IMR-90 (cell line): ENCODE results near the gene HDAC10. TPM values are rescaled to one million over a fixed set of nuclear protein-coding genes. Genes with fewer than 3 reads are reported as not detected.
A peak's percentile ranks its signal among the peaks of the same experiment; 100 is the strongest.

Experiments
- ATAC-seq: fragments of 200-7000 bp; cut with Tn5 transposase; 2 replicates; pipeline ENCODE4 v1.9.1; 2020; ENCODE audit warnings: low read depth, mild to moderate bottlenecking, moderate library complexity
- BruUV-seq: library from RNA; stranded (reverse); fragments of 400-500 nt; replicated peaks from 2 replicates; lab custom pipeline; 2021; lab: Mats Ljungman, UMichigan
- CTCF ChIA-PET: fragments of 300-600 bp; formaldehyde crosslinking; extraction: SDS; loops from one replicate; lab custom pipeline; 2021; ENCODE audit warnings: antibody characterized with exemption; lab: Yijun Ruan, JAX
- POLR2A ChIA-PET: fragments of 300-600 bp; sonication (Branson Sonifier 250); formaldehyde crosslinking; loops from one replicate; lab custom pipeline; 2022; ENCODE audit warnings: antibody characterized with exemption; ENCODE audit not compliant: unreplicated experiment; lab: Charles Lee
- DNase-seq: peaks from one replicate; pipeline ENCODE4 v3.0.0; 2013
- H2AFZ ChIP-seq: replicated peaks from 2 replicates; pipeline ENCODE3; 2013; ENCODE audit warnings: low read length, mild to moderate bottlenecking; ENCODE audit not compliant: poor library complexity
- H2AK5ac ChIP-seq: 2 replicates; pipeline ENCODE4 v1.6.1; 2013; ENCODE audit warnings: low read depth, low read length, inconsistent platforms
- H2AK9ac ChIP-seq: replicated peaks from 2 replicates; pipeline ENCODE3; 2013; ENCODE audit warnings: mild to moderate bottlenecking, low read depth, low read length, moderate library complexity; ENCODE audit not compliant: poor library complexity
- H2BK120ac ChIP-seq: 2 replicates; pipeline ENCODE4 v1.6.1; 2013; ENCODE audit warnings: low read depth, low read length, inconsistent platforms
- H2BK15ac ChIP-seq: 3 replicates; pipeline ENCODE4 v1.6.1; 2013; ENCODE audit warnings: low read depth, low read length, inconsistent platforms
- H2BK20ac ChIP-seq: 2 replicates; pipeline ENCODE4 v1.6.1; 2013; ENCODE audit warnings: low read depth, mild to moderate bottlenecking, inconsistent platforms, low read length, moderate library complexity
- H2BK5ac ChIP-seq: 2 replicates; pipeline ENCODE4 v1.6.1; 2013; ENCODE audit warnings: mild to moderate bottlenecking, low read depth, low read length, inconsistent platforms; ENCODE audit not compliant: poor library complexity, severe bottlenecking
- H3K14ac ChIP-seq: replicated peaks from 2 replicates; pipeline ENCODE4 v1.6.1; 2013; ENCODE audit warnings: low read depth, low read length, inconsistent platforms
- H3K18ac ChIP-seq: 2 replicates; pipeline ENCODE4 v1.6.1; 2013; ENCODE audit warnings: low read depth, low read length, control low read depth
- H3K23ac ChIP-seq: 2 replicates; pipeline ENCODE4 v1.6.1; 2013; ENCODE audit warnings: low read depth, low read length, inconsistent platforms
- H3K27ac ChIP-seq: 2 replicates; pipeline ENCODE4 v1.5.1; 2013; ENCODE audit warnings: mild to moderate bottlenecking, control low read depth, low read length; ENCODE audit not compliant: insufficient read depth
- H3K27me3 ChIP-seq: 2 replicates; pipeline ENCODE4 v1.6.1; 2013; ENCODE audit warnings: low read length; ENCODE audit not compliant: control insufficient read depth, insufficient read depth
- H3K36me3 ChIP-seq: 2 replicates; pipeline ENCODE4 v1.6.1; 2013; ENCODE audit warnings: low read length, mixed read lengths; ENCODE audit not compliant: control insufficient read depth, insufficient read depth
- H3K4ac ChIP-seq: 2 replicates; pipeline ENCODE4 v1.6.1; 2013; ENCODE audit warnings: low read depth, low read length, inconsistent platforms
- H3K4me1 ChIP-seq: 2 replicates; pipeline ENCODE4 v1.6.1; 2013; ENCODE audit warnings: low read length, mixed read lengths; ENCODE audit not compliant: control insufficient read depth, insufficient read depth
- H3K4me2 ChIP-seq: 2 replicates; pipeline ENCODE4 v1.6.1; 2013; ENCODE audit warnings: low read depth, mild to moderate bottlenecking, control low read depth, low read length, moderate library complexity
- H3K4me3 ChIP-seq: 2 replicates; pipeline ENCODE4 v1.5.1; 2013; ENCODE audit warnings: low read depth, mild to moderate bottlenecking, control low read depth, low read length, moderate library complexity; ENCODE audit not compliant: insufficient read depth
- H3K56ac ChIP-seq: 2 replicates; pipeline ENCODE4 v1.6.1; 2013; ENCODE audit warnings: low read length, inconsistent platforms; ENCODE audit not compliant: insufficient read depth; ENCODE audit errors: extremely low read depth
- H3K79me1 ChIP-seq, 2 experiments: 2 replicates each; pipeline ENCODE4 v1.6.1; 2013; ENCODE audit warnings: low read length in 2 of 2, inconsistent platforms in 1 of 2, low read depth in 1 of 2
- H3K9ac ChIP-seq: 2 replicates; pipeline ENCODE4 v1.6.1; 2013; ENCODE audit warnings: low read depth, low read length, control low read depth
- H3K9me1 ChIP-seq: 2 replicates; pipeline ENCODE4 v1.6.1; 2013; ENCODE audit warnings: low read length, inconsistent platforms; ENCODE audit not compliant: insufficient read depth
- H3K9me3 ChIP-seq: 2 replicates; pipeline ENCODE4 v1.6.1; 2013; ENCODE audit warnings: low read length; ENCODE audit not compliant: control insufficient read depth, insufficient read depth
- H4K20me1 ChIP-seq: 2 replicates; pipeline ENCODE4 v1.6.1; 2013; ENCODE audit warnings: low read length, inconsistent platforms; ENCODE audit not compliant: insufficient read depth
- H4K5ac ChIP-seq: 2 replicates; pipeline ENCODE4 v1.6.1; 2013; ENCODE audit warnings: mild to moderate bottlenecking, low read depth, low read length, control low read depth
- H4K8ac ChIP-seq, 2 experiments: 2 replicates each; pipeline ENCODE4 v1.6.1; 2013; ENCODE audit warnings: low read depth in 2 of 2, low read length in 2 of 2, control low read depth in 1 of 2, inconsistent platforms in 1 of 2
- H4K91ac ChIP-seq: 2 replicates; pipeline ENCODE4 v1.6.1; 2013; ENCODE audit warnings: low read depth, low read length, inconsistent platforms; ENCODE audit not compliant: insufficient read depth
- BHLHE40 ChIP-seq: fragments of 150-350 bp; IDR thresholded peaks from 2 replicates; pipeline ENCODE4 v1.6.1; 2016; ENCODE audit warnings: mild to moderate bottlenecking, low read depth, low read length
- CEBPB ChIP-seq: IDR thresholded peaks from 2 replicates; pipeline ENCODE4 v1.6.1; 2012; ENCODE audit warnings: low read depth, low read length, improper control_type of control experiment
- CHD1 ChIP-seq: IDR thresholded peaks from 2 replicates; pipeline ENCODE4 v1.6.1; 2012; ENCODE audit warnings: low read depth, low read length, improper control_type of control experiment
- CTCF ChIP-seq: conservative IDR thresholded peaks from 2 replicates; pipeline ENCODE4 v1.5.1; 2012; ENCODE audit warnings: mild to moderate bottlenecking, low read depth, low read length, improper control_type of control experiment
- ELK1 ChIP-seq: fragments of 150-350 bp; IDR thresholded peaks from 2 replicates; pipeline ENCODE4 v1.6.1; 2016; ENCODE audit warnings: low read depth, mild to moderate bottlenecking, low read length, moderate library complexity, borderline replicate concordance
- FOS ChIP-seq: fragments of 150-350 bp; IDR thresholded peaks from 2 replicates; pipeline ENCODE4 v1.6.1; 2016; ENCODE audit warnings: low read depth, low read length
- MXI1 ChIP-seq: IDR thresholded peaks from 2 replicates; pipeline ENCODE4 v1.6.1; 2012; ENCODE audit warnings: low read depth, mild to moderate bottlenecking, low read length, moderate library complexity, borderline replicate concordance
- POLR2A ChIP-seq: IDR thresholded peaks from 2 replicates; pipeline ENCODE4 v1.6.1; 2012; ENCODE audit warnings: mild to moderate bottlenecking, low read depth, low read length
- RAD21 ChIP-seq: IDR thresholded peaks from 2 replicates; pipeline ENCODE4 v1.6.1; 2012; ENCODE audit warnings: low read length, improper control_type of control experiment
- RCOR1 ChIP-seq: IDR thresholded peaks from 2 replicates; pipeline ENCODE4 v1.6.1; 2012; ENCODE audit warnings: mild to moderate bottlenecking, low read length, improper control_type of control experiment; ENCODE audit not compliant: insufficient replicate concordance
- RFX5 ChIP-seq: IDR thresholded peaks from 2 replicates; pipeline ENCODE4 v1.8.0; 2012; ENCODE audit warnings: low read depth, mild to moderate bottlenecking, low read length, moderate library complexity
- SMC3 ChIP-seq: fragments of 150-350 bp; IDR thresholded peaks from 2 replicates; pipeline ENCODE4 v1.6.1; 2016; ENCODE audit warnings: low read depth, mild to moderate bottlenecking, antibody characterized with exemption, low read length, moderate library complexity
- USF2 ChIP-seq: fragments of 150-350 bp; IDR thresholded peaks from 2 replicates; pipeline ENCODE4 v1.6.1; 2017; ENCODE audit warnings: mild to moderate bottlenecking, antibody characterized with exemption, low read length, low read depth
- WGBS, 2 experiments: methylation state at CpG; one replicate each; pipeline versions ENCODE4 v1.1.5 to v1.1.7; 2013; ENCODE audit warnings: missing lambda C conversion rate in 2 of 2; ENCODE audit not compliant: insufficient read length in 1 of 2; ENCODE audit errors: extremely low coverage in 2 of 2; 5-methylcytosine and 5-hydroxymethylcytosine counted together
- dilution Hi-C: fragments of 300-500 bp; cut with HindIII; formaldehyde crosslinking; loops from one replicate; pipeline ENCODE4 v1.14.3; 2018; ENCODE audit warnings: low sequenced_read_pairs; ENCODE audit not compliant: unreplicated experiment
- in situ Hi-C: fragments of 300-500 bp; cut with MboI; formaldehyde crosslinking; loops from 3 replicates; pipeline ENCODE4 v1.14.3; 2019; ENCODE audit warnings: low sequenced_read_pairs, inconsistent platforms, mixed read lengths
- intact Hi-C: fragments of 100-400 bp; cut with micrococcal nuclease; formaldehyde crosslinking; loops from 2 replicates; pipeline ENCODE4 v1.10.0; 2022
- polyA plus RNA-seq, 3 experiments: library from polyadenylated mRNA; depleted of rRNA; stranded (reverse); fragments of >200 nt; gene quantifications; 2 replicates each; pipeline ENCODE4 v1.2.3, GENCODE V29; 2012; ENCODE audit warnings: low replicate concordance in 1 of 3
- total RNA-seq: library from RNA; depleted of rRNA; stranded (reverse); fragments of >200 nt; gene quantifications from 2 replicates; pipeline ENCODE4 v1.2.3, GENCODE V29; 2012

Gene HDAC10
- total and polyA plus RNA-seq, 2 of the 4 experiments (the other 2 are of a cell fraction): 3.9 to 35.7 TPM

- H3K9ac ChIP-seq: peak overlapping the region; percentile 75
Observed at GRCh38 chr22:50199829-50200460, 51.1 kb downstream of the HDAC10 start.

More at GRCh38 chr22:50199829-50200460, 51.1 kb downstream of the HDAC10 start:
- no peak for TF ChIP-seq FOS
- TF ChIP-seq CEBPB: no peak
- TF ChIP-seq CTCF: no peak
- TF ChIP-seq USF2: no peak
- TF ChIP-seq ELK1: no peak
- no peak for TF ChIP-seq POLR2A
- TF ChIP-seq MXI1: no peak
- no peak for TF ChIP-seq CHD1
- TF ChIP-seq RCOR1: no peak
- no peak for TF ChIP-seq RAD21
- TF ChIP-seq SMC3: no peak
- TF ChIP-seq RFX5: no peak
- no peak for TF ChIP-seq BHLHE40
- Histone ChIP-seq H2AFZ (peak overlapping the region; percentile 95), H3K56ac (0 out of 2 replicates have a peak overlapping the region, but pooled peaks have one; percentile 11), H3K4me3 (peak overlapping the region; percentile 92), H3K79me1 (peaks cover 37 to 41% of the 10 kb centered on the region in 2 experiments), H3K9me1 (0 out of 2 replicates have a peak, but pooled peaks cover 2% of the 10 kb centered on the region), H2BK120ac (no peak overlapping the region), H2BK15ac (no peak overlapping the region), H2AK5ac (no peak overlapping the region), H3K18ac (no peak overlapping the region), H4K5ac (no peak overlapping the region), H2BK5ac (no peak overlapping the region), H4K91ac (no peak overlapping the region), H4K8ac (no peak overlapping the region), H2AK9ac (peak overlapping the region; percentile 87), H3K27me3 (no peaks in the 10 kb centered on the region), H3K4ac (no peak overlapping the region), H3K14ac (no peak overlapping the region), H3K23ac (no peak overlapping the region), H3K4me2 (peak overlapping the region; percentile 87), H3K27ac (peak overlapping the region; percentile 16; the same call in 1 of the 2 replicates), H3K9me3 (no peaks in the 10 kb centered on the region), H3K36me3 (peaks cover 21% of the 10 kb centered on the region), H2BK20ac (no peak overlapping the region), H3K4me1 (peaks cover 4% of the 10 kb centered on the region; the same call in 1 of the 2 replicates), H4K20me1 (peaks cover 8% of the 10 kb centered on the region)
- POLR2A ChIA-PET: no interaction called here
- in situ Hi-C loops (loop anchor here (25.0 kb wide), 1 partner anchor 388 kb away; no protein-coding TSS in a partner anchor), dilution Hi-C loops (no loop called here), intact Hi-C loops (loop anchor here (10.0 kb wide), 1 partner anchor 225 kb away; no protein-coding TSS in a partner anchor)
- CTCF ChIA-PET: no interaction called here
- DNase-seq: no peak
- 0% methylated on average over 9 of the region's 34 CpGs; no CpG with 5 or more reads in 1 of the 2 experiments for WGBS, 2 experiments
- peak; percentile 18 for ATAC-seq
- no TSS peak for BruUV-seq
